ENCODE results near the gene ITPR2.
A peak's percentile ranks its signal among the peaks of the same experiment; 100 is the strongest.
"Not testable (repeated sequence)": the region's sequence is repeated elsewhere in the genome, so short reads cannot be mapped to it uniquely, and the experiment has no call there.

The ITPR2 gene

DNA sequence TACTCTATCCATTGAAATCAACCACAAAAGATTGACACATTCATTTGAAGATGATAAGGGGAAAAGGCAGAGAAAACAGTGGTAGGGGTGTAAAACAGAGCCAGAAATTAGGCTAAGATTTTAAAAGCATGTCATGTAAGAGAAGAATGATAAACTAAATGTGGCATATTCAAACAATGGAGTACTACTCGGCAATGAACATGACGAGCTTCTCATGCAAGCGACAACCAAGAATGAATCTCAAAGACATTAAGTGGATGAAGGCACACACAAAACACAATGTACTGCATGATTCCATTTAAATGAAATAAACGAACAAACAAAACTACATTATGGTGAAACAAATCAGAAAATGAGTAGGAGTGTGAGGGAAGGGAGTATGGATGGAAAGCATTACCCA lies 134.8 kb downstream of the ITPR2 start:
- no peak for DNase-seq

DNA sequence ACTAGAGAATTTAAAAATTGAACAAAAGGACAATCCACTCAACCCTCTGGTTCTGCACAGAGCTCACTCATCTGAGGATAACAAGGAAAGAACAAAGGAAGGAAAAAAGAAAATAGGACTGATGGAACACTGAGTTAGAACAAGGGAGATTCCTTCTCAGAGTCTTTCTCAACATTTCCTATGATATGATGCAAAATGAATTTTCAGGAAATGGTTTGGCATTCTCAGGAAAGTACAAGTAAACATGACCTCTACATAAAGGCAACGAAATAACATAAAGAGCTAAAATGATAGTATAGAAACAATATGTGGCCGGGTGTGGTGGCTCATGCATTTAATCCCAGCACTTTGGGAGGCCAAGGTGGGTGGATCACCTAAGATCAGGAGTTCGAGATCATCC lies 135.8 kb downstream of the ITPR2 start:
- peak; percentile 22 for DNase-seq

DNA sequence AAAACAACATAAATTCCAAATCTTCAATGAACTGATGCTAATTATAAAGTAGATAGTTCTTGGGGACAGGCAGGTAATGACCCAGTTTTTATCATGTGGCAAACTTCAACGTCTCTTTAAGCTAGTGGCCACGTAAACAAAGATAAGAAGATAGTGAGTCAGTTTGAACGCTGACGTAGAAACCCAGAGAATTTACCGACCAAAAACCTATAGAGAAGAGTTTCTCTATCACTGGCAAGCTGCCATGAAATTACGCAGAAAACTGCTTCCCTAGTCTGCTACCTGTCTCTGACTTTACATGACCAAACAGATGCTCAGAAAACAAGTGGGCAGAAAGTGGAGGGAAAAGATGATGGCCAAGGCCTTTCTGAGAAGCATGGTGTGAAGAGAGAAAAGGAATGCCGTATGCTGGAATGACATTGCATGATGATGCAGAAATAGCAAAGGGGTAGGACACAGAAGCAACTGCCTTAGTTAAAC lies 136.3 kb downstream of the ITPR2 start:
- no peak for DNase-seq

DNA sequence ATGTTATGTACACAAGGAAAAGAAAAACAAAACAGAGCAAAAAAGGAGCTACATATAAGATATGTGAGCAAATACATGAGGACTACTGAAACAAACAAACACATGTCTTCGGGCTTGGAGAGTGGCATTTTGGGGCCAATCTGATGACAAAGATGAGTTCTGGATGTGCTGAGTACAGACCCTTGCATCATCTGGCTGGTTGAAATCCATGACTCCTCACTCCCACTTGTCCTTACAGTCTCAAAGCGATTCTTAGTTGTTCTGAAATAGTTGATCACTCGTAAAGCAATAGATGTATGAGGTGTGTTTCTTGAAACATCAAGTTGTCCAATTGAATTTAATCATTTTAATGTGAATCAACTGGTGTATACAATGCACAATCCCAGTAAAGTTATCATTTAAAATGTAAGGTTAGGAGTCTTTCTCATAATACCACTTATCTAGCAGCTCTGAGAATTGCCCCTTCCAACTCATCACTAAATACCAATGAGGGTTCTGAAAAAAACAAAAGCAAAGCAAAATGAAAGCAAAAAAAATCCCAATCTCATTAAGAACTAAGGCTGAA lies 136.9 kb downstream of the ITPR2 start:
- no peak for DNase-seq

DNA sequence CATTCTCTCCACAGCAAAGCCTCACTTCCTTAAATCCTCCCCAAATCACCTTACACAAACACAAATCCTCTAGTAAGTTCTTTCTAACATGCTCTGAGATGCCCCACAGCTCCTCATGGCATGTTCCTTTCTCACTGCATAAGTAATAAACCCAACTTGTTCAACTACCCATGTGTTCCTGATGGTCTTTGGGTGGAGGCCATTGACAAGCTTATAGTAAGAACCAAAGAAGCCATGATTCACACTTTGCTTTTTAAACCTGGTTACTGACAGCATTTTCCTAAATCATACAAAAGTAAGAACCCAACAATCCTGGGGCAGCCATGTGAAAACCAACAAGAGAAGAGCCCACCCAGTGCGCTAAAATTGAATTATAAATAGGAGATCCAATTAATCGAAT lies 138.6 kb downstream of the ITPR2 start:
- no peak for DNase-seq

DNA sequence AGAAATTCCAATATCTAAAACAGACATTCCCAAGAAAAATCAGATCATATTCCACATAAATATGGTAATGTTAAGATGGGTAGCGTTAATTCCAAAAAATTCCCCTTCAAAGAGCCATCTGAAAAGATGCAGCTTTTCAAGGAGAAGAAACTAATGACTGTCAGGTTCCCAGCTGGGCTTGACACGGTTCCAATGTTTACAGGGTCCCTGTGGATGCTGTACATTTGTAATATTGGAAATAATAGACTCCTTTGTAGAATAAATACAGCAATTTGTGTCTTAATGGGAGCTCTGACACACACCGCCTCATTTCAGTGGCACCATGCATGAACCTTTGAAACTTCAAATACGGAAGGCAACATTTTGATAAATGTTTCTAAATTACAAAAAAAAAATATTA lies 140.6 kb downstream of the ITPR2 start:
- no peak for DNase-seq

DNA sequence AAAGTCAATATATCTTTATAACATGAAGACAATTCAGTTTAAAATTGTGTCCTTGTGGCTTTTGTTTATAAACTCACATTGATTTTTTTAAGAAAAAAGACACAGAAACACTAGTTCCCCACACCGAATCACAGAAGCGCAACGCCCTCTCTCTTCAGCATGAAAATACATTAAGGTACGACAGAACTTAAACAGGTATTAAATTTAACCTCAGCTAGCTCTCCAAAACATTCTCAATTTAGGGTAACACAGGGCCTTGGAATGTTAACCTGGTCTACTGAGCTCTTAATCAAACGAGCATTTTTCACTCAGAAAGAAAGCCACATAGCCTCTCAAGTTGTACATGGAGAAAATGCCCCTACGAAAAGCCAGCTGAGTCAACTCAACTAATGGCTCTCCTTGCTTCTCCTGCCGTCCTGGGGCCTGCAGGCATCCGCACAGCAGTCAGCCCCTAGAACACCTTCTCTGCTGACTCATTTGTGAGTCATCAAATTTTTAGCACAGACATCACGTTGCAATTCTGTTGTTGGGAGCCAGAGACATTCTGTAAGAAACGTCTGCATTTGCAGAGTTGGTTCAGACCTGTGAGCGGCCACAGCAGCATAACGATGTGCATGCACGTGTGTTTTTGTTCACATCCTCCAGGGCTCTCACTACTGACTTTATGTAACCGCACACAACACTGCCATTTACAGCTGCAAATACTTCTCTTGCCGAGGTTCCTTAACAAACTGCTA lies 141.6 kb downstream of the ITPR2 start:
- DNase-seq, result peak; percentile 95

DNA sequence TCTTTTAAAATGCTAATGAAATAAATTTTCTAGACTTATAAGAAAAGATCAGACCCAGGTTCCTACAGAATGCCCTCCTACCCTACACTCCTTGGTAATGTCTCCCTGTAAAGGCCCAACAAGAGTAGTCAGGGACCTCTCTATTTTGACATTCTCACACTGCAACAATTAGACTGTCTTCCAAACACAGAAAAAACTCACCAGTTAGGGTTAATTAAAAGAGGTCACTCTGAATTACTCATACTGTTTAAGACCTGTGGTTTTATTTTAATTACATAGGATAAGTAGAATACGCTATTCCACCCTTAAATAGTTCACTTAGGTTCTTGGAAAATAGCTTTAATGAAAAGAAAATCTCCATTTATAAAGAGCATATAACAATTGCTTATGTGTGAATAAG lies 142.4 kb downstream of the ITPR2 start:
- no peak for DNase-seq

DNA sequence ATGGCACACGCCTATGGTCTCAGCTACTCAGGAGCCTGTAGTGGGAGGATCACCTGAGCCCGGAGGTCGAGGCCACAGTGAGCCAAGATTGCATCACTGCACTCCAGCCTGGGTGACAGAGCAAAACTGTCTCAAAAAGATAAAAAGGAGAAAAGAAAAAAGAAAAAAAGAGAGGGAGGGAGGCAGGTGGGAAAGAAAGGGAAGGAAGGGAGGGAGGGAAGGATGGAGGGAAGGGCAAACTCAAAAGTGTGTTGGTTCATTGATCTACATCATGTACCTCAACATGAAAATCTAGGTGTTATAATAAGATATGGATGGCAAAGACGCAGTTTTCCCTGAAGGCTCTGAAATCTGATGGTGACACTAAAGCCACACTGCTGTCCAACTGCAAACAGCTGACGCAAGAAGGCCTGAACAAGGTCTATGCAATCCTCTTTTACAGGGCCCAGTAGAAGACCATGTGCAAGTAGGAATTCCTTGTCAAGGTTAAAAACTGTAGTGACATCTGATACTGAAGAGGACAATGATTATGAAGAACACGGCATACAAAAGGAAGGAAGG lies 143.6 kb downstream of the ITPR2 start:
- no peak for DNase-seq

DNA sequence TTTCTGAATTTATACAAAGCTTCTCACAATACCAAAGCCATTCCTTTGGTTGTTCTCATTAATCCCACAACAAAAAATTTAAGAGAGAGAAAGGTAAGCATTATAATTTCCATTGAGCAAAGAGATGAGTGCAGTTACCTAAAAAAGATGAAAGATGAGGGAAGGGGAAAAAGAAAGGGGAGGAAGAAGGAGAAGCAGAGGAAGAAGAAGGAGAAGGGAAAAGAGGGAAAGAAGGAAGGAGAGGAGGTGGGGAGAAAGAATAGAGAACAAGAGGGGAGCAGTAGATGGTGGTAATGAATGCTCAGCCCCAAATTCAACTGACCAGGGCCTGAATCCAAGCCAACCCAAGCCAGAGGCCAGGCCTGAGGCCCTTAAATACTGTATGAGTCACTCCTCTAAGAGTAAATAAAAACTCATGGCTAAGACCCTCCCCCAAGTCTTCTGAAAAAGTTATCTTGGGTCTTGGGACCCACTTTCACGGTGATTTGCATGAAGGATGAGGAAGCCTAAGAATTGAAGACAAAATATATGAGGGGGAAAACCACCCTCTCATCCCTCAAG lies 144.6 kb downstream of the ITPR2 start:
- DNase-seq, result no peak

DNA sequence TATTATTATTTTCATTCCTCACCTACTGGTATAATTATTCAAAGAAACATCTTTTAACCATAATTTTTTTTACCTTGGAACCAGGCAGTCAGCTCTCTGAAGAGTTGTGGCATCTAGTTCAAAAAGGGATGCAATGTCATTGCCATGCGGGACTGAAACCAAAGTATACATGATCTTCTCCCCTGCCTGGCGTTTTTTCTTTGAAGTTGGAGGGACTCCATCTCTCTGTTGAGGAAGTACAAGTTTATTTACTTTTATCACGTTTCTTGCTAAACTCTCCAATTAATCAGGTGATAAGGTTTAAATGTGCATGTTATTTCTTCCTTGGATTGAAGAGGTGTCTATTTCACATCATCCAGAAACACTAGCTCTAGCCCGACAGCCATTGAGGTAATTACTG lies 146.6 kb downstream of the ITPR2 start:
- no peak for DNase-seq

DNA sequence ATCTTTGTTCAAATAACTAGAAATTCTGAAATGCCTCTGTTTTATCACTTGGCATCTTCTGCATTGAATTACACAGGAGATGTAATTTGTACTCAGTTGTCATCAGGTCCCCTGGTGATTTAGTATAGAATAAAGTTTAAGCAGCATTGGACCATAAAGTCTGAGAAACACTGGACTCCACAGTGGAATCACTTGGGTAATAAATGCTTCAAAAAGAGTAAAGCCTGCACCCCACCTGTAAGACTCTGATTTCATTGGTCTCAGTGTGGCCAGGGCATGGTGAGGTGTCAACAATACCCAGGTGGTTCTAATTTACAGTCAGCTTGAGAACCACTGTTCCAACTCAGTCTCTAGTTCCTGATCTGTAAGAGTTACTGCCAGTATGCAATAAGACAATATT lies 148.9 kb downstream of the ITPR2 start:
- no peak for DNase-seq

DNA sequence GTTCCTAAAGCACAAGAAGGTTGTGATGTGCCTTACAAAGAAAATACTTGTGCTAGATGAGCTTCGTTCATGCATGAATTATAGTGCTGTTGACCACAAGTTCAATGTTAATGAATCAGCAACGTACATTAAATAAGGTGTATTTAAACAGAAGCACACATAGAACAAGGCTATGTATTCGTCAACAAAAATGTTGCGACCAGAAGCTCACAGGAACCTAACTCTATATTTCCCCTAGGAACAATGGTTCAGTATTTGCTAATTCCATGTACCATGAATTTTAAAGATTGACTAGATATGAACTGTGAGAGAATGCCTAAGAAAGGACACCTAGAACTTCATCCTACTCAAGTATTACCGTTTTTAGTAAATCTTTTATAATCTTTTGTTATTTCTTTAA lies 149.6 kb downstream of the ITPR2 start:
- no peak for DNase-seq

DNA sequence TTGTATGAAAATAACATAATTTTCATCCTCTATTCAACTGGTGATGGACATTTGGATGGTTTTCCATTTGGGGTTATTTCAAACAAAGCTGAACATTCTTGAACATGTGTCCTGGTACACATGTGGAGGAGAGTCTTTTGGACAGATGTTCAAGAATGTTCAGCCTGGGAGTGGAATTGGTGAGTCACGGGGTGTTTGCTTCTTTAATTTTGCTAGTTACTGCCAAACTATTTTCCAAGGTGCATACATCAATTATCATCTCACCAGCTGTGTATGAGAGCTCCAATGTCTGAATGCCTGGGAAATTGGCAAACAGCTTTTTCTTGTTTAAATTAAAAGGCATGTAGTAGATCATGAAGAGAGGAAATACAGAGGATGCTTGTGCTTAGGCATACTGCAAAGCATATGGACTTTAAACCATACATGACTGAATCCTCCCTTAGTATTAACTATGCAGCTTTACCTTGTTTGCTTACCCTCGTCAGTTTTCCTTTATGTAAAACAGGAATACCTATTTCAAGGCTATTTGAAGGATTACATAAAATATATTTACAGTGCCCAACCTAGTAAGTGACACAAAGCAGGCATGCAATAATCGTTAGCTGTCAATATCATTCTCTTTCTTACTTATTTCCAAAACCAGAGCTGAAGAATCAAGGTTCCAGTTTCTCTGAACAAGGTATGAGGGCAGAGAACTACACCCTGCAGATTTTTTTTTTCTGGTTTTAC lies 152.1 kb downstream of the ITPR2 start:
- peak; percentile 77 for DNase-seq

DNA sequence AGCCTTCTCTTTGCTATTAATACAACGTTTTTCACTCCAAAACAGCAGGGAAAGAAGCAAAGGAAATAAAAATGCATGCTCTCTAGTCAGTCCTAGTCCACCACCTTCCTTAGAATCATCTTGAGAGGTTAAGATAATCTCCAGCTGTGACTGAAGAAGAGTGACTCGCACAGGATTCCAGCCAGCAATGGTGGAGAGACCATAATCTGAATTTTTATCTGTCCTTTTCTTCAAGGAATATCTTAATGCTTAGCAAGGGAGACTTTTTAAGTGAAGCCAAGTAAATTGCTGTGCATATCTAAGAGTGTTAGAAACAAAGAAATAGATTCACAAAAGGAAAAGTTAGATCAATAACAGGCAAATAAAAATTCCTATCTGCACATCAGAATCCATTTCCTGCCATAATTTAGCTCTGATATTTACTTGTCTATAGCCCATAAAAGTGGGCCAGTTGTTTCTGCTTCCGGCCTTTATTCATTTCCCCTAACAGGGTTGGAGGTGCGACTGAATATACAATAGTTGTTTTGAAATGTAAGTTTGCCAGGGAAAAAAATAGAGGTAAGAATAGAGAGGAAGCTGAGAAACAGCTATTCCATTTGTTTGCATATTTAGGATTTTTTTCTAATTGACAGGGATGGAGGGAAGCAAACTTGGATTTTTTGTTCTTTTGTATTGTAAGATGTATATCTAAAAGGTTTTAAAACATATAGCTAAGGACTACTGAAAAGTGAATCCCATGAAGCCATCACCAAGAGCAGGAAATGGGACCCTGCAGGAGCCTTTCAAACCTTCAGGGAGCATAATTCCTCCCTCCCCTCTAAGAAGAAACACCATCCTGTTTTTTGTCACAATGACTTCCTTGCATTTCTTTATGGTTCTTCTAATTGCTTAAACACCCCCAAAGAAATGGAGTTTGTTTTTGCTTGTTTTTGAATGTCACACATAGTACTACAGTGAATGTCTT lies 154.0 kb downstream of the ITPR2 start:
- DNase-seq, result no peak

DNA sequence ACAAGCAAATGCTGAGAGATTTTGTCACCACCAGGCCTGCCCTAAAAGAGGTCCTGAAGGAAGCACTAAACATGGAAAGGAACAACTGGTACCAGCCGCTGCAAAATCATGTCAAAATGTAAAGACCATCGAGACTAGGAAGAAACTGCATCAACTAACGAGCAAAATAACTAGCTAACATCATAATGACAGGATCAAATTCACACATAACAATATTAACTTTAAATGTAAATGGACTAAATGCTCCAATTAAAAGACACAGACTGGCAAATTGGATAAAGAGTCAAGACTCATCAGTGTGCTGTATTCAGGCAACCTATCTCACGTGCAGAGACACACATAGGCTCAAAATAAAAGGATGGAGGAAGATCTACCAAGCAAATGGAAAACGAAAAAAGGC lies 161.5 kb downstream of the ITPR2 start:
- not testable (repeated sequence) for DNase-seq

DNA sequence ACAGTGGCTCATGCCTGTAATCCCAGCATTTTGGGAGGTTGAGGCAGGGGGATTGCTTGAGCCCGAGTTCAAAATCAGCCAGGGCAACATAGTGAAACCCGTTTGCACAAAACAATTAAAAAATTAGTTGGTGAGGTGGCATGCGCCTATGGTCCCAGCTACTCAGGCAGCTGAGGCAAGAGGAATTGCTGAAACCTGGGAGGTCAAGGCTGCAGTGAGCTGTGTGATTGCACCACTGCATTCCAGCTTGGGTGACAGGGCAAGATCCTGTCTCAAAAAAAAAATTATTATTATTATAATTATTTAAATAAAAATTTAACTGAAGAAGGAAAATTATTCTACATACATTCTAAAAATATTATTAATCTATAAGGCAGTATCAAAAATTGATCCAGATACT lies 164.1 kb downstream of the ITPR2 start:
- DNase-seq, result no peak

DNA sequence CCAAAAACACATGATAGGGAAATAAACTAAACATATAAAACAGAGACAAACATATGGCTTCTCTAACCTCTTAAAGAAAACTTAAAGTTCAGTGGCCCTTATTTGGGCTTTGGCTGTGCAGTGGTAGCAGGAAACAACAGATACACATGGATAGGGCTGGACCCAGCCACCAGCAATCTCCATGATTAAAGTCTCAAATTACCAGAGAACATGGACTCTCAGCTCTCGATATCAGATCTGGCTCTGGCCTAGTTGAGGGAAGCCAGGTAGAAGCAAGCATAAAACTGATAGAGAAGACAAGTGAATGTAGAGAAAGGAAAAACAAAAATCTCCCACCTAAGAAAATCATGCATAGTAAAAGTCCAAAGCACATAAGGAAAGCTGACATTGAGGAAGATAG lies 164.8 kb downstream of the ITPR2 start:
- DNase-seq, result no peak

DNA sequence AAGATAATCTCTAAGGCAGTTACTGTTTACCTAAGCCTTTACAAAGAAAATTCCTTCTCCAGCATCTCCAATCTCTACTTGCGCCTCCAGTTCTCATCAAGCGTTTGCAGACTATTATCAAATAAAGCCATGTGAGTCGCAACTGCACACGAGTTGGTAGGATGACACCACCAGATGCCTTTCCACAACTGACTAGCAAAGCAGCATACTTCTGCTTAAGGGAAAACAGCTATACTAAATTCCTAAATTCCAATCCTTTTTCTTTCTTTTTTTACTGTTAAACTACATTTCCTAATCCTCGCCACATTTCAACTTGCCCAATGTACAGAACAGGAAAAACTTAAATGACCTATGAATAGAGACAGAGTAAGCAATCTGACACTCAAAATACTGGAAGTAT lies 166.7 kb downstream of the ITPR2 start:
- no peak for DNase-seq

DNA sequence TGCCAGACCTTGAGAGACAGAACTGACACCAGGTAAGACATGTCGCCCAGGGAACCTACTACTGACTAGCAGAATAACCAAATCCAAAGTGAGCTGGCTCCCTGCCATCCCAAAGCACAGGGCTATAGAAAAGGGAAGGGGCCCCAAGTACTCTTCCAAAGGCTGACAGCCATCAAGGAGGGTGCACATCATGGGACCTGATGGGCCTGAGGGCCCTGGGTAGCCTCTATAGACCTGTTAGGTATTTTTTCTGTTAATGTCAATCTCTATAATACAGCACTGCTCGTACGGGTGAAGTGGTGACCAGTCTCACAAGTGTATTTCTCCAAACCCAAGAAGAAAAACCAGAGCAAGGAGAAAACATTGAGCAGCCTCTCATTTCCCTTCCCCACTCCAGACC lies 171.6 kb downstream of the ITPR2 start:
- no peak for DNase-seq

DNA sequence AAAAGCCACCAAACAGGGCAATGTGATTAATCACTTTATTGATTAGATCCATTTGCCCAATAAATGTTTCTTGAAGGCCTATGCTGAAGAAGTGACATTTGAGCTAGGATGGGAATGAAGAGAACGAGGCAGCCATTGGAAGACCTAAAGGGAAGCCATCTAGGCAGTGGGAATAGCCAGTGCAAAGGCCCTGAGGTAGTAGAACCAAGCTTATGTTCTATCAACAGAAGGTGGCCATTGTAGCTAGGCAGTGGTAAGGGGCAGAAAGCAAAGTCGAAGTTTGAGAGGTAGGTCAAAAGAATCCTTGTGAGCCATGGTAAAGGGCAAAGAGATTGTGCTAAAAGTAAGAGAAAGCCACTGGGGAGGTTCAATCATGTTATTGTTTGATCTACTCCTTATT lies 173.1 kb downstream of the ITPR2 start:
- no peak for DNase-seq

DNA sequence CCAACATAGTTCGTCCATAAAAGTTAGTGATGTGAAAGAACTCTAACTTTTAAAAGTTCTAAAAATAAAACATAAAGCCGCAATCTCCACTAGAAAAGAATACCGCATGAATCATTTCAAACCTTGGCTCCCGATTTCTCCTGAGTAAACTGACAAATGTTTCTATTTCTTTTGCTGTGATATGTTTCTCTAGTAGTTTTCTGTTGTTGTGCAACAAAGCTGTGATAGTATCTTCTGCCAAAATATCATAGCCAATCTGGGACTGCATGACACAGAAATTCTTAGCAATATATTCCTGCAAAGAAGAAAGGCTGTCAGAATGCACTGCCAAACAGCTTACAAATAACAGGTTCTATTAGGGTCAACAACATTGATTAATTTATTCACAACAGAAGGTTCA lies 174.0 kb downstream of the ITPR2 start:
- DNase-seq, result peak; percentile 51

Data from HCEC 1CT (cell line).